ENCODE results near the gene SLC9C1. TPM values are rescaled to one million over a fixed set of nuclear protein-coding genes. Genes with fewer than 3 reads are reported as not detected.

Gene SLC9C1
- total RNA-seq, 1 experiment from 2014 or later = not detected

DNA sequence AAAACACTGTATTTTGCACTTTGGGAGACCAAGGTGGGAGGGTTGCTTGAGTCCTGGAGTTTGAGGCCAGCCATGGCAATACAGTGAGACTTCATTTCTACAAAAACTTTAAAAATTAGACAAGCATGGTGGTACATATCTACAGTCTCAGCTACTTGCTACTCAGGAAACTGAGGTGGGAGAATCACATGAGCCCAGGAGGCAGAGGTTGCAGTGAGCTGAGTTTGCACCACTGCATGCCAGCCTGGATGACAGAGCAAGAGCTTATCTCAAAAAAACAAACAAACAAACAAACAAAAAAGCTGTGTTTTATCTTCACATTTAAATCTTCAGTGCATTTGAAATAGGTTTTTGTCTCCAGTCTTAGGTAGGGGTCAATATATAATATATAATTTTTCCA, 4.8 kb upstream of the SLC9C1 start:
- CTCF ChIA-PET = no interaction called here
- intact Hi-C loops (cut with micrococcal nuclease; ENCODE audit: unreplicated experiment) = no loop called here
- Mint-ChIP-seq H3K4me1 (ENCODE audit: low read depth, unreplicated experiment) (peaks cover 9% of the 10 kb centered on the region), H3K27me3 (ENCODE audit: unreplicated experiment) (no peaks in the 10 kb centered on the region), H3K9me3 (ENCODE audit: low read depth, unreplicated experiment) (no peaks in the 10 kb centered on the region), H3K36me3 (ENCODE audit: insufficient read depth, unreplicated experiment) (peaks cover 3% of the 10 kb centered on the region), H3K4me3 (ENCODE audit: low read depth, unreplicated experiment) (no peak overlapping the region), H3K27ac (ENCODE audit: unreplicated experiment) (no peak overlapping the region)
- no TSS peak for BruUV-seq (replicated peaks)
- DNase-seq = no peak
- TF ChIP-seq, protein P1, sequence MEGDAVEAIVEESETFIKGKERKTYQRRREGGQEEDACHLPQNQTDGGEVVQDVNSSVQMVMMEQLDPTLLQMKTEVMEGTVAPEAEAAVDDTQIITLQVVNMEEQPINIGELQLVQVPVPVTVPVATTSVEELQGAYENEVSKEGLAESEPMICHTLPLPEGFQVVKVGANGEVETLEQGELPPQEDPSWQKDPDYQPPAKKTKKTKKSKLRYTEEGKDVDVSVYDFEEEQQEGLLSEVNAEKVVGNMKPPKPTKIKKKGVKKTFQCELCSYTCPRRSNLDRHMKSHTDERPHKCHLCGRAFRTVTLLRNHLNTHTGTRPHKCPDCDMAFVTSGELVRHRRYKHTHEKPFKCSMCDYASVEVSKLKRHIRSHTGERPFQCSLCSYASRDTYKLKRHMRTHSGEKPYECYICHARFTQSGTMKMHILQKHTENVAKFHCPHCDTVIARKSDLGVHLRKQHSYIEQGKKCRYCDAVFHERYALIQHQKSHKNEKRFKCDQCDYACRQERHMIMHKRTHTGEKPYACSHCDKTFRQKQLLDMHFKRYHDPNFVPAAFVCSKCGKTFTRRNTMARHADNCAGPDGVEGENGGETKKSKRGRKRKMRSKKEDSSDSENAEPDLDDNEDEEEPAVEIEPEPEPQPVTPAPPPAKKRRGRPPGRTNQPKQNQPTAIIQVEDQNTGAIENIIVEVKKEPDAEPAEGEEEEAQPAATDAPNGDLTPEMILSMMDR (IDR thresholded peaks at IDR 0.05; ENCODE audit: unreplicated experiment) = no peak

DNA sequence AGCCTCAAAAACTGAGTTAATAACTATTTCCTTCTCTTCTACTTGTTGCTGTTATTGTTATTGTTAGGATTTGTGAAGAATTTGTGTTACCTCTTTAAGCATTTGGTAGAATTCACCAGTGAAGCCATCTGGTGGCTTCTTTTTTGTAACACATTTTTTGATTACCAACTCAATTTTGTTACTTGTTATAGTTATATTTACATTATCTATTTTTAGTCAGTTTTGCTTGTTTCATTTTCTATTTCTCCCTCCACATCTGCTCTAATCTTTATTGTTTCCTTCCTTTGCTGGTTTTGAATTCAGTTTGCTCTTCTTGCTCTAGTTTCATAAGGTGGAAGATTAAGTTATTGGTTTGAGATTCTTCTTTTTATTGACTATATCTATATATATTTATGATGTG, 3.7 kb upstream of the SLC9C1 start:
- intact Hi-C loops (cut with micrococcal nuclease; ENCODE audit: unreplicated experiment) = no loop called here
- BruUV-seq (replicated peaks) = no TSS peak
- Mint-ChIP-seq H3K27me3 (ENCODE audit: unreplicated experiment) (no peaks in the 10 kb centered on the region), H3K9me3 (ENCODE audit: low read depth, unreplicated experiment) (no peaks in the 10 kb centered on the region), H3K4me3 (ENCODE audit: low read depth, unreplicated experiment) (no peak overlapping the region), H3K4me1 (ENCODE audit: low read depth, unreplicated experiment) (peaks cover 15% of the 10 kb centered on the region), H3K36me3 (ENCODE audit: insufficient read depth, unreplicated experiment) (peaks cover 6% of the 10 kb centered on the region), H3K27ac (ENCODE audit: unreplicated experiment) (no peak overlapping the region)
- TF ChIP-seq, protein P1 (IDR thresholded peaks at IDR 0.05; ENCODE audit: unreplicated experiment) = no peak
- DNase-seq = no peak
- CTCF ChIA-PET = no interaction called here

DNA sequence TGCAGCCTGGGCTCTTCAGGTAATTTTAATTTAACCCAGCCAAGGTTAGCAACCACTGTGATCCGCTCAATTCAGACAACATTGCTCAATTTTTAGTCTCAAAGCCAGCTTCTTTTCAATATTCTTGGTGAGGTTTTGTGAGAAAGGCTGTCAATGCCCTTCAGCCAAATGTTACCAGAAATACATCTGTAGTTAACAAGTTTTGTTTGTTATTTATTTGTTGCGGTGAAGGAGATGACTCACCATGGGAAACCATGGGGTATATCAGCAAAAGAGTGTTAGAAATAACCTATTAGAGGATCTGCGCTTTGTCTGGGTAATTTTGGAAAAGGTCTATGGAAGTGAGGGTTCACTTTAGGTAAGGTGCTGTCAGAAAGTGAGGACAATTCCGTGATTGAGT, 5.0 kb downstream of the SLC9C1 start:
- Mint-ChIP-seq H3K4me1 (ENCODE audit: low read depth, unreplicated experiment) (peaks cover 9% of the 10 kb centered on the region), H3K4me3 (ENCODE audit: low read depth, unreplicated experiment) (no peak overlapping the region), H3K27ac (ENCODE audit: unreplicated experiment) (no peak overlapping the region), H3K36me3 (ENCODE audit: insufficient read depth, unreplicated experiment) (peaks cover 5% of the 10 kb centered on the region), H3K27me3 (ENCODE audit: unreplicated experiment) (no peaks in the 10 kb centered on the region), H3K9me3 (ENCODE audit: low read depth, unreplicated experiment) (no peaks in the 10 kb centered on the region)
- BruUV-seq (replicated peaks) = no TSS peak
- DNase-seq = no peak
- CTCF ChIA-PET = no interaction called here
- intact Hi-C loops (cut with micrococcal nuclease; ENCODE audit: unreplicated experiment) = no loop called here
- TF ChIP-seq, protein P1 (IDR thresholded peaks at IDR 0.05; ENCODE audit: unreplicated experiment) = no peak

DNA sequence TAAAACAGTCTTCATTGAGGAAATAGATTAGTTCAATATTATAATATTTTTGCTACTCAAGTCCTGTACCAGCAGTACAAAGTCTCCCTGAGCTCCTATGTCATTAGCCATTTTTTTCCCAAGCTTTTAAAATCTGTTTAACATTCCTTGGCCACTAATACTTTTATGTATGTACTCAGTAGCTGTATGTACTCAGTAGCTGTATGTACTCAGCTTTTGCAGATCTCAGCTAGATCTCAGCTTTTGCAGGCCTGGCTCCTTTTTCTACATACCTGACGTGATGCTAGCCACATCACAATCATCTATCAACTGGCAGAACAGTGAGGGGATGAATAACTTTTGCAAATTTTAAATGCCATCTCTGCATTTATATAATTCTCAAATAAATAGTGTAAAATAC, 13.8 kb downstream of the SLC9C1 start:
- BruUV-seq (replicated peaks) = no TSS peak
- H3K4me1 Mint-ChIP-seq (ENCODE audit: low read depth, unreplicated experiment) = no peaks in the 10 kb centered on the region

More for the DNA sequence above, 13.8 kb downstream of the SLC9C1 start:
- H3K36me3 Mint-ChIP-seq (ENCODE audit: insufficient read depth, unreplicated experiment) = no peaks in the 10 kb centered on the region
- TF ChIP-seq, protein P1 (IDR thresholded peaks at IDR 0.05; ENCODE audit: unreplicated experiment) = no peak
- intact Hi-C loops (cut with micrococcal nuclease; ENCODE audit: unreplicated experiment) = no loop called here
- H3K4me3 Mint-ChIP-seq (ENCODE audit: low read depth, unreplicated experiment) = no peak overlapping the region
- H3K9me3 Mint-ChIP-seq (ENCODE audit: low read depth, unreplicated experiment) = no peaks in the 10 kb centered on the region
- peaks cover 15% of the 10 kb centered on the region for H3K27me3 Mint-ChIP-seq (ENCODE audit: unreplicated experiment)
- H3K27ac Mint-ChIP-seq (ENCODE audit: unreplicated experiment) = no peak overlapping the region
- no peak for DNase-seq
- CTCF ChIA-PET = no interaction called here

Measured in Calu3 (cell line).